GM20431 (cell line): ENCODE data around the gene RHBG.
"Not testable (repeated sequence)": the region's sequence is repeated elsewhere in the genome, so short reads cannot be mapped to it uniquely, and the experiment has no call there.

Source experiments
- in situ Hi-C: fragments of 300-500 bp; cut with MseI, MboI; formaldehyde crosslinking; loops from one replicate; pipeline ENCODE4 v1.15.0; 2020; ENCODE audit warnings: low sequenced_read_pairs; ENCODE audit not compliant: unreplicated experiment

RHBG gene

GRCh38 chr1:156359973-156360372 is 9.0 kb upstream of the RHBG start:
- in situ Hi-C loops, result no loop called here

- in situ Hi-C loops, result no loop called here
These were observed 8.5 kb upstream of the RHBG start for GRCh38 chr1:156360534-156360933.

- in situ Hi-C loops, result no loop called here
These were observed 3.3 kb upstream of the RHBG start for GRCh38 chr1:156365754-156366153.

- in situ Hi-C loops, result no loop called here
These were observed 2.4 kb upstream of the RHBG start for GRCh38 chr1:156366378-156367166.

GRCh38 chr1:156367383-156368156 is 1.4 kb upstream of the RHBG start:
- in situ Hi-C loops, result no loop called here

- in situ Hi-C loops, result no loop called here
These were observed 803 bp upstream of the RHBG start for GRCh38 chr1:156368157-156368658.

- in situ Hi-C loops, result not testable (repeated sequence)
These were observed 775 bp downstream of the RHBG start for GRCh38 chr1:156369685-156370286.

- in situ Hi-C loops, result no loop called here
These were observed 2.7 kb downstream of the RHBG start for GRCh38 chr1:156371553-156372264.

- in situ Hi-C loops, result no loop called here
These were observed 3.2 kb downstream of the RHBG start for GRCh38 chr1:156372265-156372586.

GRCh38 chr1:156372876-156373275 is 3.9 kb downstream of the RHBG start:
- in situ Hi-C loops, result no loop called here

- in situ Hi-C loops, result no loop called here
These were observed 4.5 kb downstream of the RHBG start for GRCh38 chr1:156373546-156373945.

- in situ Hi-C loops, result no loop called here
These were observed 7.1 kb downstream of the RHBG start for GRCh38 chr1:156376146-156376545.

- in situ Hi-C loops, result no loop called here
These were observed 8.2 kb downstream of the RHBG start for GRCh38 chr1:156376958-156377919.

GRCh38 chr1:156378557-156378956 is 9.5 kb downstream of the RHBG start:
- in situ Hi-C loops, result no loop called here

- in situ Hi-C loops, result no loop called here
These were observed 10.6 kb downstream of the RHBG start for GRCh38 chr1:156379420-156380165.

- in situ Hi-C loops, result no loop called here
These were observed 13.6 kb downstream of the RHBG start for GRCh38 chr1:156382561-156382960.

- in situ Hi-C loops, result no loop called here
These were observed 14.0 kb downstream of the RHBG start for GRCh38 chr1:156383023-156383422.

GRCh38 chr1:156384007-156384406 is 15.0 kb downstream of the RHBG start:
- in situ Hi-C loops, result no loop called here

GRCh38 chr1:156384658-156385057 is 15.6 kb downstream of the RHBG start:
- in situ Hi-C loops, result loop anchor here (5.0 kb wide), 1 partner anchor 58 kb away; no protein-coding TSS in a partner anchor
